ENCODE results near the gene BLOC1S5.

- TF ChIP-seq GATA3 (IDR thresholded peaks at IDR 0.05; ENCODE audit: borderline replicate concordance) (no peak), RCOR1 (IDR thresholded peaks at IDR 0.05; ENCODE audit: low read depth, low read length) (no peak), POLR2AphosphoS2 (conservative IDR thresholded peaks at IDR 0.05; ENCODE audit: low read length) (no peak), CTCF (IDR thresholded peaks at IDR 0.05) (no peak), POLR2A (IDR thresholded peaks at IDR 0.05; ENCODE audit: low read length) (no peak), MAZ (IDR thresholded peaks at IDR 0.05; ENCODE audit: borderline replicate concordance, low read depth, low read length) (no peak)
These were observed 44.1 kb downstream of the BLOC1S5 start for GRCh38 chr6:8020083-8020482.

All from A549 (cell line).